HG02981 (cell line): ENCODE data around the gene CERT1.
"Not testable (repeated sequence)": the region's sequence is repeated elsewhere in the genome, so short reads cannot be mapped to it uniquely, and the experiment has no call there.

Experiments used
- ATAC-seq: cut with Tn5 transposase; IDR thresholded peaks from one replicate; pipeline ENCODE4 v1.9.1; 2021; ENCODE audit warnings: mild to moderate bottlenecking, moderate library complexity; ENCODE audit not compliant: unreplicated experiment

Gene CERT1

GRCh38 chr5:75361310-75361709 lies 150.1 kb downstream of the CERT1 start:
- no peak for ATAC-seq

- ATAC-seq, result no peak
Observed at GRCh38 chr5:75358117-75358516, 153.3 kb downstream of the CERT1 start.

- no peak for ATAC-seq
Observed at GRCh38 chr5:75356719-75357118, 154.7 kb downstream of the CERT1 start.

- ATAC-seq, result no peak
Observed at GRCh38 chr5:75355236-75355635, 156.2 kb downstream of the CERT1 start.

GRCh38 chr5:75351139-75351926 lies 160.1 kb downstream of the CERT1 start:
- ATAC-seq, result no peak

- ATAC-seq, result no peak
Observed at GRCh38 chr5:75349663-75350062, 161.8 kb downstream of the CERT1 start.

- no peak for ATAC-seq
Observed at GRCh38 chr5:75348241-75348640, 163.2 kb downstream of the CERT1 start.

- ATAC-seq, result no peak
Observed at GRCh38 chr5:75342836-75343235, 168.6 kb downstream of the CERT1 start.

GRCh38 chr5:75341934-75342333 lies 169.5 kb downstream of the CERT1 start:
- ATAC-seq, result no peak

- no peak for ATAC-seq
Observed at GRCh38 chr5:75340714-75341478, 170.5 kb downstream of the CERT1 start.

- ATAC-seq, result no peak
Observed at GRCh38 chr5:75338408-75338807, 173.0 kb downstream of the CERT1 start.

- ATAC-seq, result no peak
Observed at GRCh38 chr5:75337366-75338021, 173.9 kb downstream of the CERT1 start.

- peak; percentile 98 for ATAC-seq
Observed at GRCh38 chr5:75336615-75337336, 174.7 kb downstream of the CERT1 start, which contains the start of gene HMGCR. TSS of gene HMGCR (plus strand) at chr5:75337220. CDS start at chr5:75342606, 5,386 bp downstream.

- no peak for ATAC-seq
Observed at GRCh38 chr5:75335952-75336614, 175.3 kb downstream of the CERT1 start.

GRCh38 chr5:75335486-75335885 lies 175.9 kb downstream of the CERT1 start:
- ATAC-seq, result no peak

GRCh38 chr5:75334413-75334812 lies 177.0 kb downstream of the CERT1 start:
- ATAC-seq, result not testable (repeated sequence)

- not testable (repeated sequence) for ATAC-seq
Observed at GRCh38 chr5:75333759-75334158, 177.7 kb downstream of the CERT1 start.

- ATAC-seq, result no peak
Observed at GRCh38 chr5:75331095-75332090, 180.0 kb downstream of the CERT1 start.

- no peak for ATAC-seq
Observed at GRCh38 chr5:75330404-75330803, 181.0 kb downstream of the CERT1 start.
